Measurements from ENCODE around the gene MCTP1.

- no peak for TF ChIP-seq CTCF (IDR thresholded peaks at IDR 0.05)
- no peak for TF ChIP-seq POLR2A (IDR thresholded peaks at IDR 0.05)
Observed at GRCh38 chr5:95093211-95093610, 191.7 kb downstream of the MCTP1 start.
